ENCODE results near the gene C8G.

The C8G gene

DNA sequence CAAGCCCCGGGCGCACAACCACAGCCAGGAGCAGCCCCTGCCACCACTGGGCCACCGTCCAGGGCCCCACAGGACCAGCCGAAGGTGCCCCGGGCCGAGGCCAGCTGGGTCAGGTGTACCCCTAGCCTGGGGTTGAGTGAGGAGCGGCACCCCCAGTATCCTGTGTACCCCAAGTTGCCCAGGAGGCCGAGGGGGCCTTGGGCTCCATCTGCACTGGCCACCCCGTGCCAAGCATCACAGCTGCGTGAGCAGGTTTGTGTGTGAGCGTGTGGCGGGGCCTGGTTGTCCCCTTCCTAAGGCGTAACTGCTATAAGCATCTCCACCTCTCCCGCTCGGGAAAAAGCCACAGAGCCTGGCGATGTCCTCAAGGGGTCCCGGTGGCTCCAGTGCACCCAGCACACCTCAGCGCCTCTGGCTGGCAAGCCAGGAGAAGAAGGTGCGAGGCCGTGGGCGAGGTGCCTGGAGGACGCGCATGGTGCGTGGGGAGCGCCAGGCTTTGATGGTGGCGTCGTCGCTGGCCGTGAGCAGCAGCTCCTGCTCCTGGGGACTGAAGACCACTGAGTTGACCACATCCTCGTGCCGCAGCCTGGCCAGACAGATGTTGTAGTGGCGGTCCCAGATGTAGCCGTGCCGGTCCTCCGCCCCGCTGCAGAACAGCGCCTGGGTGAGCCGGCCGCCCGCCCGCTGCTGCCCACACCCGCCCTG lies 4.4 kb upstream of the C8G start:
- in situ Hi-C loops (cut with HindIII; ENCODE audit: low sequenced_read_pairs), result no loop called here

GRCh38 chr9:136941231-136942111 lies 3.6 kb upstream of the C8G start:
- in situ Hi-C loops (cut with HindIII; ENCODE audit: low sequenced_read_pairs), result no loop called here

DNA sequence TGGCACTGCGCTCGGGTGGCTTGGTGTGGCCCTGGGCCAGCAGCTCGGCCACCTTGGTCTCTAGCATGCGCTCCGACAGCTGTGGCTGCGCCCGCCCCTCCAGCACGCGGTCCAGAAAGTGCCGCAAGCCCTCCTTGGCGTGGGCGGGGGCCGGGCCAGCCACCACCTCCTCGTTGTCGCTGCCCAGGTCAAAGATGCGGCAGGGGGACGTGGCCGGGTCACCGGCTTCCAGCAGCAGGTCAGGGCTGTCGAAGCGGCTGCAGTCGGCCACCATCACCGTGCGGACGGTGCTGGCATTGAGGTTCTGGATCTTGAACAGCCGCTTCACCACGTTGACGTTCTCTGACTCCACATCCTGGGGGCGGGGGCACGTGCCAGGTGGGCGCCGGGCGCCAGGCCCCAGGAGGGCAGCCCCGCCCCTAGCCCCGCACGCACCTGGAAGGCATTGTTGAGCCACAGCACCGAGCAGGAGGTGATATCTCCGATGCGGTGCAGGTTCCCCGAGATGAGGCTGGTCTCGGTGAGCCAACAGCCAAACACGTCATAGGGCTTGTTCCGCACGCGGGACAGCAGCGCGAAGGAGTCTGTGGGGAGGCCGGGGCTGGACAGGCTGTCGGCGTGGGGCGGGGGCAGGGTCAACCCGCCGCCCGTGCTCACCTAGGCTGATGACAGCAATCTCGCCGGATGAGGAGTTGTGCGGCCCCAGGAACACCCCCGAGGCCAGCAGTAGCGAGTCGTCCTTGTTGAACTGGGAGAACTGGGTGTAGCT lies 2.7 kb upstream of the C8G start:
- in situ Hi-C loops (cut with HindIII; ENCODE audit: low sequenced_read_pairs), result no loop called here

- in situ Hi-C loops (cut with HindIII; ENCODE audit: low sequenced_read_pairs), result no loop called here
These were observed 2.2 kb upstream of the C8G start for GRCh38 chr9:136942881-136943230.

GRCh38 chr9:136943291-136944211 lies 1.5 kb upstream of the C8G start:
- in situ Hi-C loops (cut with HindIII; ENCODE audit: low sequenced_read_pairs), result no loop called here

- in situ Hi-C loops (cut with HindIII; ENCODE audit: low sequenced_read_pairs), result no loop called here
These were observed 878 bp upstream of the C8G start for GRCh38 chr9:136944212-136944518.

GRCh38 chr9:136945333-136946227 lies 537 bp downstream of the C8G start:
- in situ Hi-C loops (cut with HindIII; ENCODE audit: low sequenced_read_pairs), result no loop called here

DNA sequence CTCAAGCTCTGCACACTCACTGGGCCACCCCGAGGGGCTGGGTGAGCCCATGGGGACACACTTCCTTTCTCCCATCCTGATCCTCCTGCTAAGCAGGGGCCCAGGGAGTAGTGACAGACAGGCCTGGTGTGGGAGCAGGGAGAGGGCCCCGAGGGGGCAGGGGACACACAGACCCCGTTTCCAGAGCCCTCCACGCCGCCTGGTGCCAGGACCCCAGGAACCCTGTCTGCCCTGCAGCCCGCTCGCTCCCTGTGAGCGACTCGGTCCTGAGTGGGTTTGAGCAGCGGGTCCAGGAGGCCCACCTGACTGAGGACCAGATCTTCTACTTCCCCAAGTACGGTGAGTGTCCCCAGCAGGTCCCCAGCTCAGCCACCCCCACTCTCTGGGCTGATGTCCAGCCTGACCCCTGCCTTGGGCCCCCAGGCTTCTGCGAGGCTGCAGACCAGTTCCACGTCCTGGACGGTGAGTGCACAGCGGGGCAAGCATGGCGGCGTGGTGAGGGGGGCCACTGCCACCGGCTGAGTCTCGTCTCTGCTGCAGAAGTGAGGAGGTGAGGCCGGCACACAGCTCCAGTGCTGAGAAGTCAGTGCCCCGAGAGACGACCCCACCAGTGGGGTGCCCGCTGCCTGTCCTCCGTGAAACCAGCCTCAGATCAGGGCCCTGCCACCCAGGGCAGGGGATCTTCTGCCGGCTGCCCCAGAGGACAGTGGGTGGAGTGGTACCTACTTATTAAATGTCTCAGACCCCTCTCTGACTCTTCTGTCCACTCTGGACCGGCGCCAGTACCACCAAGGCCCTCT lies 1.4 kb downstream of the C8G start:
- in situ Hi-C loops (cut with HindIII; ENCODE audit: low sequenced_read_pairs), result no loop called here

DNA sequence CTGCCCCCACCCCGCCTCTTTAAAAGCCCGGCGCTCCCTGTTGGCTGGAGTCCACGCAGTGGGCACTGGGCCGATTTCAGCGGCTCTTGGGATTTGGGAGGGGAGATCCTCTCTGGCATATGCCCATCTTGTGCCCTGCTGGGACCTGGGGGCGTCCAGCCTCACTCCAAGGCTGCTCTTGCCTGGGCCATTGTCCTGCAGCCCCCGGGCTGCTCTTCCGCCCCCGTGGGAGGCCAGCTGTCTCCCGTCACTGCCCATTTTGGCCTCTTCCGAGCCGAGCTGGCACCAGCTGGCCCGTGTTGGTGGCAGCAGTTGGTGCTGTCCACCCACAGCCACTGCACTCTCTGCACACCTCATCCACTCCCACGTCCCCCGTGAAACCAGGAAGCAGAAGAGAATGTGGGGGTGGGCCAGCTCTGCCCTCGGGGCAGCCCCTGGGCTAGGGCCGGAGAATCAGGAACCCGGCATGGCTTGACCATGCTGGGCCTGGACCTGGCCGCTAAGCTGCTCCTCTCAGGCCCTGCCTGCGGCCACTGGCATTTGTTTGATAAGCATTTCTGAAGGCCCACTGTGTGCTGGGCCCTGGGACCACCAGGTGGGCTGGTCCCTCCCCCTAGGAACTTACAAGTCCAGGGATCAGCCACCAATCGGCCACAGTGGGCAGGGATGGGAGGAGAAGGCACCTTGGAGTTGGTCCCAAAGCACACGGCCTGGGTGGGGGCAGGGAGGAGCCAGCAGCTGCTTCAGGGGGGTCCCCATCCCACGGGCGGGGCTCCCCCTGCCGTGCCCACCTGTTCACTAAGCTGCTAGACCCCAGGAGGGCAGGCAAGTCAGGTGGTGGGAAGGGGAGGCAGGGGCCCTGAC lies 2.2 kb downstream of the C8G start:
- in situ Hi-C loops (cut with HindIII; ENCODE audit: low sequenced_read_pairs), result no loop called here

DNA sequence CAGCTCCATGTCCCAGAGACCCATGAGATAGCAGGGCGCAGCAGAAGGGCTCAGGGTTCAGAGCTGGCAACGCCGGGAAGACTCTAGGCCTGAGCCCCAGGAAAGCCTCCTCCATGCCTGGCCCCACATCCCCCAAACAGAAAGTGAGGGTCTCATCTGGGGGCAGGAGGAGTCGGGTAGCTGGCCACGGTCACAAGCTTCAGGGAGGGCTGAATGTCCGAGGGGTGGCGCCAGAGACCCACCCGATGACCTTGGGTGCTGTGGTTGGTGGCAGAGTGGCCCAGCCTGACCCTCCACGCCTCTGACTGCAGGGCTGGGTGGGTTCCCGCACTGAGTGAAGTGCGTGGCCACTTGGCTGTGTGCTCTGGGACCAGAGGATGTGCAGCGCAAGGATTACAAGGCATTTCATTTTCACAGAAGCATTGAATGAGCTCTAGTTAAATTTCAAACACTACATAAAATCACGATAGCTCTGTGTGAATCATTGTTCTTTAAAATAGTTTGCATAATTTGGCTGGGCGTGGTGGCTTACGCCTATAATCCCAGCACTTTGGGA lies 3.0 kb downstream of the C8G start:
- in situ Hi-C loops (cut with HindIII; ENCODE audit: low sequenced_read_pairs), result no loop called here

DNA sequence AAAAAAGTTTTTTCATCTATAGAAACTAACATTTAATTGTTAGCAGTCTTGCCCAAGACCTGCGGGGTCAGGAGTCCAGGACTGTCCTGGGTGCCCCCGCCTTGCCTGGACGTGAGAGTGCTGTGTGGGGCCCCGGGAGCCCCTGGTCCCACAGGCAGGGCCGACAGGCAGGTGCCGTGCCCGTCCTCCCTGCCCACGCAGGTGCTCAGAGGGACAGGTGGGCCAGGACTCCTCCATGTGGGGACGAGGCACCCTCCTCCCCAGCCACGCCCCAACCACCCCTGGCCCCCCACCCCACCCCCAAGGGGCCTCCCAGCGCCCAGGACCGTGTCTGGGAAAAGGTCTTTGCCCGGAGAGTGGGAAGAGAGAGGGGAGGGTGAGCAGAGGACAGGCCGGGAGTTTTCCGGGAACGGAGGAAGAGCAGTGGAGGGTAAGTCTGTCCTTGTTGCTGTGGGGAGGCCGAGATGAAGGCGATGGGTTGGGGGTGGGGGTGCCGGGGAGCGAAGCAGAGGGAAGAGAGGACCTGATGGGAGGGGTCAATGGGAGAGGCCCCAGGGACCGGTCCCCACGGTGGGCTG lies 4.3 kb downstream of the C8G start:
- in situ Hi-C loops (cut with HindIII; ENCODE audit: low sequenced_read_pairs), result no loop called here

GRCh38 chr9:136949817-136950655 lies 5.0 kb downstream of the C8G start:
- in situ Hi-C loops (cut with HindIII; ENCODE audit: low sequenced_read_pairs), result no loop called here

DNA sequence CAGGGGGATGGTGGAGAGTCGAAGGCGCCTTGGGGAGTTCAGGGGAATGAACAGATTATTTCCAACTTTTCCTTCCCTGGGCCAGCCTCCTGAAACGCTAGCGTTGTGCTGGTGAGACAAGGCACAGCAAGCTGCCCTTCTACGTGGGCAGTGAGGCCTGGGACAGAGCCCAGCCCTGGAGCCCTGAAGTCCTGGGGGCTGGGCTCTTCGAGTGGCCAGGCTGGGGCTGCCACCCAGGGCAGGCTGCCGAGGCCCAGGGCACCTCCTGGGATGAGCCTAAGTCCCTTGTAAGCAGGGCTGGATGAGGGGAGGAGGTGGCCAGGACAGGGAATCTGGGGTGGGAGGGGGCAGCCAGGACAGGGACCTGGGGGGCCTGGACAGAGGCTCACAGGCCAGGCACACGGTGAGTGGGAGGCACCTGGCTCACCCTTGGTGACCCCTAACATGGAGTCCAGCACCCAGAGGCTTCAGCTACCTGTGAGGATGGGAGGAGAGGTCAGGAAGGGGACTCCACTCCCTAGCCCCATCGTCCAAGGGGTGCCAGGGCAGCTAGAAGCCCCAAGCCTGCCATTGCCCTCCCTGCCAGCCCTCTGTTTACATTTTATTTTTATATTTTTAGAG lies 5.7 kb downstream of the C8G start:
- in situ Hi-C loops (cut with HindIII; ENCODE audit: low sequenced_read_pairs), result no loop called here

- in situ Hi-C loops (cut with HindIII; ENCODE audit: low sequenced_read_pairs), result no loop called here
These were observed 6.7 kb downstream of the C8G start, which contains the start of gene LCN12 for GRCh38 chr9:136951541-136952320. Gene LCN12 (plus strand): TSS chr9:136952273. CDS start chr9:136952328, 55 bp downstream.

- in situ Hi-C loops (cut with HindIII; ENCODE audit: low sequenced_read_pairs), result no loop called here
These were observed 7.3 kb downstream of the C8G start for GRCh38 chr9:136952321-136952850.
